ENCODE results near the gene PTGER4. TPM values are rescaled to one million over a fixed set of nuclear protein-coding genes. Genes with fewer than 3 reads are reported as not detected.
A peak's percentile ranks its signal among the peaks of the same experiment; 100 is the strongest.
"Not testable (repeated sequence)": the region's sequence is repeated elsewhere in the genome, so short reads cannot be mapped to it uniquely, and the experiment has no call there.

PTGER4 gene
- not detected in 2 replicates for total RNA-seq
- long read RNA-seq: 0 reads

GRCh38 chr5:40679913-40680681, at the start of gene PTGER4:
PTGER4 (plus strand) TSS chr5:40679915; CDS start chr5:40680994, 1,079 bp downstream.
- peak; percentile 3 for DNase-seq (ENCODE audit: low read depth, low spot score)
- Mint-ChIP-seq H3K27me3 (ENCODE audit: low read depth) (peaks cover 95% of the 10 kb centered on the region), H3K27ac (ENCODE audit: unreplicated experiment) (no peak within 1 kb of the TSS), H3K4me1 (peaks cover 23% of the 10 kb centered on the region), H3K36me3 (ENCODE audit: low read depth) (no peaks in the 10 kb centered on the region), H3K4me3 (peak within 1 kb of the TSS; percentile 92), H3K9me3 (no peaks in the 10 kb centered on the region)
- TF ChIP-seq CTCF (conservative IDR thresholded peaks at IDR 0.05): no peak

- Mint-ChIP-seq H3K9me3 (peaks cover 2% of the 10 kb centered on the region), H3K4me1 (no peaks in the 10 kb centered on the region)
These were observed 49.6 kb upstream of the PTGER4 start for GRCh38 chr5:40630126-40630525.

GRCh38 chr5:40631236-40631635, 48.5 kb upstream of the PTGER4 start:
- Mint-ChIP-seq H3K27me3 (ENCODE audit: low read depth) (no peaks in the 10 kb centered on the region), H3K36me3 (ENCODE audit: low read depth) (no peaks in the 10 kb centered on the region), H3K4me1 (no peaks in the 10 kb centered on the region), H3K9me3 (peaks cover 3% of the 10 kb centered on the region), H3K4me3 (no peak overlapping the region), H3K27ac (ENCODE audit: unreplicated experiment) (no peak overlapping the region)
- no peak for DNase-seq (ENCODE audit: low read depth, low spot score)
- no peak for TF ChIP-seq CTCF (conservative IDR thresholded peaks at IDR 0.05)

More at GRCh38 chr5:40630126-40630525, 49.6 kb upstream of the PTGER4 start:
- no peaks in the 10 kb centered on the region for H3K36me3 Mint-ChIP-seq (ENCODE audit: low read depth)
- DNase-seq (ENCODE audit: low read depth, low spot score): no peak
- no peak for TF ChIP-seq CTCF (conservative IDR thresholded peaks at IDR 0.05)
- H3K27ac Mint-ChIP-seq (ENCODE audit: unreplicated experiment): no peak overlapping the region
- H3K27me3 Mint-ChIP-seq (ENCODE audit: low read depth): no peaks in the 10 kb centered on the region
- H3K4me3 Mint-ChIP-seq: no peak overlapping the region

- Mint-ChIP-seq H3K36me3 (ENCODE audit: low read depth) (peaks cover 4% of the 10 kb centered on the region), H3K9me3 (peaks cover 15% of the 10 kb centered on the region), H3K27me3 (ENCODE audit: low read depth) (no peaks in the 10 kb centered on the region), H3K27ac (ENCODE audit: unreplicated experiment) (no peak overlapping the region), H3K4me3 (no peak overlapping the region), H3K4me1 (no peaks in the 10 kb centered on the region)
- TF ChIP-seq CTCF (conservative IDR thresholded peaks at IDR 0.05): no peak
- no peak for DNase-seq (ENCODE audit: low read depth, low spot score)
These were observed 45.6 kb upstream of the PTGER4 start for GRCh38 chr5:40634154-40634553.

GRCh38 chr5:40634593-40634992, 45.1 kb upstream of the PTGER4 start:
- Mint-ChIP-seq H3K36me3 (ENCODE audit: low read depth) (peaks cover 4% of the 10 kb centered on the region), H3K9me3 (peaks cover 17% of the 10 kb centered on the region), H3K27me3 (ENCODE audit: low read depth) (no peaks in the 10 kb centered on the region), H3K4me3 (no peak overlapping the region), H3K4me1 (no peaks in the 10 kb centered on the region), H3K27ac (ENCODE audit: unreplicated experiment) (no peak overlapping the region)
- no peak for TF ChIP-seq CTCF (conservative IDR thresholded peaks at IDR 0.05)
- no peak for DNase-seq (ENCODE audit: low read depth, low spot score)

- not testable (repeated sequence) for H3K4me1 Mint-ChIP-seq; DNase-seq (ENCODE audit: low read depth, low spot score); H3K27ac Mint-ChIP-seq (ENCODE audit: unreplicated experiment); H3K4me3 Mint-ChIP-seq; H3K36me3 Mint-ChIP-seq (ENCODE audit: low read depth); H3K27me3 Mint-ChIP-seq (ENCODE audit: low read depth)
- peaks cover 27% of the 10 kb centered on the region for H3K9me3 Mint-ChIP-seq
These were observed 40.2 kb upstream of the PTGER4 start for GRCh38 chr5:40639531-40639930.
